Gastrocnemius medialis (tissue), 4 donors: Measurements from ENCODE around the gene FMNL3.

Experiments used
- POLR2A ChIP-seq, 2 donors: fragments of 450-650 bp; IDR thresholded peaks; one replicate each; pipeline ENCODE4 v1.6.1; 2017; ENCODE audit warnings: antibody characterized with exemption in 2 of 2, mild to moderate bottlenecking in 2 of 2, moderate library complexity in 2 of 2
- TF ChIP-seq, protein P1 (sequence below), 5 experiments: fragments of 450-650 bp in 3 of 5; fragments of 200-600 bp in 2 of 5; sonication (generic) in 2 of 5; IDR thresholded peaks in 4 of 5; conservative IDR thresholded peaks in 1 of 5; 1 replicate in 4 of 5; 2 replicates in 1 of 5; pipeline ENCODE4 v1.5.1; 2016 to 2019; ENCODE audit warnings: antibody characterized with exemption in 5 of 5, mild to moderate bottlenecking in 3 of 5, moderate library complexity in 3 of 5

DNA sequence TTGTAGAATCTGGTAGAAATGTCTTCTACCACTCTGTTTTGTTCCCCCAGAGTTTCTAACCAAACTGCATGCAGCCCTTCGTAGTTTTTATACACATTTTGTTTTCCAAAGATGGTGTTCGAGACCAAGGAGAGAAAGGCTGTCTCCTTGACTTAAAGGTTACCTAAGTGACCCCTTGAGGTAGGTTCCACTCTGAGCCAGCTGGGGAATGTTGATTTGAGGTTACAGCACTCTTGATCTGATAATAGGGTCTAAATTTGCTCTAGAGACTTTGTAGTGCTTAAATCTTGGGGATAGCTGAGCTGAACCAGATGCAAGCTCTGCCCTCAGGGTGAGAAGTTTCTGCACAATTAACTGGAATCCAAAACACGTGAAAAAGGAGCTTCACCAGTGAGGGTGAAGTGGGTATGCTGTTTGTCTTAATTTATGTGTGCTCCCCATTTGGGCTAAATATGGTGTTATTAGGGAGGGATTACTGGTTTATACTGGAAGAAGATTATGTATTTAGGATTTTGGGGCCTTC, 37.2 kb upstream of the FMNL3 start:
- no peak for TF ChIP-seq POLR2A (IDR thresholded peaks at IDR 0.05)
- TF ChIP-seq, protein P1, sequence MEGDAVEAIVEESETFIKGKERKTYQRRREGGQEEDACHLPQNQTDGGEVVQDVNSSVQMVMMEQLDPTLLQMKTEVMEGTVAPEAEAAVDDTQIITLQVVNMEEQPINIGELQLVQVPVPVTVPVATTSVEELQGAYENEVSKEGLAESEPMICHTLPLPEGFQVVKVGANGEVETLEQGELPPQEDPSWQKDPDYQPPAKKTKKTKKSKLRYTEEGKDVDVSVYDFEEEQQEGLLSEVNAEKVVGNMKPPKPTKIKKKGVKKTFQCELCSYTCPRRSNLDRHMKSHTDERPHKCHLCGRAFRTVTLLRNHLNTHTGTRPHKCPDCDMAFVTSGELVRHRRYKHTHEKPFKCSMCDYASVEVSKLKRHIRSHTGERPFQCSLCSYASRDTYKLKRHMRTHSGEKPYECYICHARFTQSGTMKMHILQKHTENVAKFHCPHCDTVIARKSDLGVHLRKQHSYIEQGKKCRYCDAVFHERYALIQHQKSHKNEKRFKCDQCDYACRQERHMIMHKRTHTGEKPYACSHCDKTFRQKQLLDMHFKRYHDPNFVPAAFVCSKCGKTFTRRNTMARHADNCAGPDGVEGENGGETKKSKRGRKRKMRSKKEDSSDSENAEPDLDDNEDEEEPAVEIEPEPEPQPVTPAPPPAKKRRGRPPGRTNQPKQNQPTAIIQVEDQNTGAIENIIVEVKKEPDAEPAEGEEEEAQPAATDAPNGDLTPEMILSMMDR (IDR thresholded peaks at IDR 0.05 in 4 of 5, conservative IDR thresholded peaks at IDR 0.05 in 1 of 5) = no peak
